ENCODE data around the gene POMGNT2.

POMGNT2 gene

GRCh38 chr3:43038010-43038409 is 67.9 kb downstream of the POMGNT2 start:
- TF ChIP-seq, protein P1, sequence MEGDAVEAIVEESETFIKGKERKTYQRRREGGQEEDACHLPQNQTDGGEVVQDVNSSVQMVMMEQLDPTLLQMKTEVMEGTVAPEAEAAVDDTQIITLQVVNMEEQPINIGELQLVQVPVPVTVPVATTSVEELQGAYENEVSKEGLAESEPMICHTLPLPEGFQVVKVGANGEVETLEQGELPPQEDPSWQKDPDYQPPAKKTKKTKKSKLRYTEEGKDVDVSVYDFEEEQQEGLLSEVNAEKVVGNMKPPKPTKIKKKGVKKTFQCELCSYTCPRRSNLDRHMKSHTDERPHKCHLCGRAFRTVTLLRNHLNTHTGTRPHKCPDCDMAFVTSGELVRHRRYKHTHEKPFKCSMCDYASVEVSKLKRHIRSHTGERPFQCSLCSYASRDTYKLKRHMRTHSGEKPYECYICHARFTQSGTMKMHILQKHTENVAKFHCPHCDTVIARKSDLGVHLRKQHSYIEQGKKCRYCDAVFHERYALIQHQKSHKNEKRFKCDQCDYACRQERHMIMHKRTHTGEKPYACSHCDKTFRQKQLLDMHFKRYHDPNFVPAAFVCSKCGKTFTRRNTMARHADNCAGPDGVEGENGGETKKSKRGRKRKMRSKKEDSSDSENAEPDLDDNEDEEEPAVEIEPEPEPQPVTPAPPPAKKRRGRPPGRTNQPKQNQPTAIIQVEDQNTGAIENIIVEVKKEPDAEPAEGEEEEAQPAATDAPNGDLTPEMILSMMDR (IDR thresholded peaks at IDR 0.05; ENCODE audit: insufficient read depth, low read length, poor library complexity, severe bottlenecking): no peak
- no peak for DNase-seq (ENCODE audit: extremely low read depth, insufficient read length)
- H3K4me3 ChIP-seq (replicated peaks; ENCODE audit: low read depth, low read length): no peak overlapping the region
- peaks cover 1% of the 10 kb centered on the region; the same call in 1 of the 2 replicates for H3K27me3 ChIP-seq (replicated peaks; ENCODE audit: control insufficient read depth, insufficient read depth, low read length)
- no peaks in the 10 kb centered on the region for H3K36me3 ChIP-seq (ENCODE audit: control insufficient read depth, insufficient read depth, low read length)

GRCh38 chr3:43036621-43037423 is 69.1 kb downstream of the POMGNT2 start:
- Histone ChIP-seq H3K36me3 (ENCODE audit: control insufficient read depth, insufficient read depth, low read length) (no peaks in the 10 kb centered on the region), H3K4me3 (replicated peaks; ENCODE audit: low read depth, low read length) (no peak overlapping the region), H3K27me3 (replicated peaks; ENCODE audit: control insufficient read depth, insufficient read depth, low read length) (peaks cover 1% of the 10 kb centered on the region; the same call in 1 of the 2 replicates)
- TF ChIP-seq, protein P1 (IDR thresholded peaks at IDR 0.05; ENCODE audit: insufficient read depth, low read length, poor library complexity, severe bottlenecking): no peak
- DNase-seq (ENCODE audit: extremely low read depth, insufficient read length): no peak

GRCh38 chr3:43035801-43036365 is 70.0 kb downstream of the POMGNT2 start:
- DNase-seq (ENCODE audit: extremely low read depth, insufficient read length): no peak
- H3K27me3 ChIP-seq (replicated peaks; ENCODE audit: control insufficient read depth, insufficient read depth, low read length): peaks cover 1% of the 10 kb centered on the region; the same call in 1 of the 2 replicates
- TF ChIP-seq, protein P1 (IDR thresholded peaks at IDR 0.05; ENCODE audit: insufficient read depth, low read length, poor library complexity, severe bottlenecking): no peak
- H3K4me3 ChIP-seq (replicated peaks; ENCODE audit: low read depth, low read length): no peak overlapping the region
- no peaks in the 10 kb centered on the region for H3K36me3 ChIP-seq (ENCODE audit: control insufficient read depth, insufficient read depth, low read length)

DNA sequence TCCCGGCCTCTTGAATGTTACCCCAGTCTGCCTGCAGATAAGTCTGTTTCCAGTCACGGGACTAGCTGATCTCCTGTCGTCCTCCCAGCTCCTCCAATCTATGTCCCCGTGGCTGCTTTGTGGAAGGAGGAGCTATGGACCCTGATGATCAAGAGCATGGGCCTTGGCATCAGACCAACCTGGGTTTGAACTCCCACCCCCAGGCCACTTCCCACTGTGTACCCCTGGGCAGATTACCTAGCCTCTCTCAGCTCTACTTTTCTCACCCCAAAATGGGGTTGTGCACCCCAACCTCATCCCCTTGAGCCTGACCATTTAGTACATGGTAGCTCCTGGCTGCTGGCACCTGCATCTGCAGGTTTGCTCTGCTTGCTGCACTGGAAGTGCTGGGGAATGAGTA is 71.0 kb downstream of the POMGNT2 start:
- TF ChIP-seq, protein P1 (IDR thresholded peaks at IDR 0.05; ENCODE audit: insufficient read depth, low read length, poor library complexity, severe bottlenecking): no peak
- no peak overlapping the region for H3K4me3 ChIP-seq (replicated peaks; ENCODE audit: low read depth, low read length)
- DNase-seq (ENCODE audit: extremely low read depth, insufficient read length): no peak
- H3K27me3 ChIP-seq (replicated peaks; ENCODE audit: control insufficient read depth, insufficient read depth, low read length): peaks cover 1% of the 10 kb centered on the region; the same call in 1 of the 2 replicates
- no peaks in the 10 kb centered on the region for H3K36me3 ChIP-seq (ENCODE audit: control insufficient read depth, insufficient read depth, low read length)

GRCh38 chr3:43034200-43034599 is 71.7 kb downstream of the POMGNT2 start:
- H3K4me3 ChIP-seq (replicated peaks; ENCODE audit: low read depth, low read length): no peak overlapping the region
- H3K36me3 ChIP-seq (ENCODE audit: control insufficient read depth, insufficient read depth, low read length): no peaks in the 10 kb centered on the region
- TF ChIP-seq, protein P1 (IDR thresholded peaks at IDR 0.05; ENCODE audit: insufficient read depth, low read length, poor library complexity, severe bottlenecking): no peak
- H3K27me3 ChIP-seq (replicated peaks; ENCODE audit: control insufficient read depth, insufficient read depth, low read length): peaks cover 1% of the 10 kb centered on the region; the same call in 1 of the 2 replicates
- no peak for DNase-seq (ENCODE audit: extremely low read depth, insufficient read length)

Measured in GM06990 (cell line).